BJ (cell line): Measurements from ENCODE around the gene ASCC3. TPM values are rescaled to one million over a fixed set of nuclear protein-coding genes. Genes with fewer than 3 reads are reported as not detected.

Experiments
- CTCF ChIA-PET: fragments of 350-600 bp; formaldehyde crosslinking; extraction: SDS; loops from one replicate; lab custom pipeline; 2021; ENCODE audit warnings: antibody characterized with exemption, inconsistent platforms; lab: Yijun Ruan, JAX
- POLR2A ChIA-PET: fragments of 300-600 bp; sonication (Branson Sonifier 250); formaldehyde crosslinking; extraction: SDS; loops from one replicate; lab custom pipeline; 2021; ENCODE audit warnings: antibody characterized with exemption; lab: Charles Lee
- DNase-seq: peaks from one replicate; pipeline ENCODE4 v3.0.0-alpha.2; 2011; ENCODE audit warnings: low read depth
- H3K27me3 ChIP-seq: 2 replicates; pipeline ENCODE4 v1.6.0; 2011; ENCODE audit warnings: low read length; ENCODE audit not compliant: control insufficient read depth, insufficient read depth
- H3K36me3 ChIP-seq: 2 replicates; pipeline ENCODE4 v1.5.1; 2011; ENCODE audit warnings: low read length; ENCODE audit not compliant: control insufficient read depth, insufficient read depth
- H3K4me3 ChIP-seq: 2 replicates; pipeline ENCODE4 v1.5.1; 2011; ENCODE audit warnings: low read depth, mild to moderate bottlenecking, control low read depth, low read length
- CTCF ChIP-seq: IDR thresholded peaks from 2 replicates; pipeline ENCODE4 v1.5.1; 2011; ENCODE audit warnings: low read depth, mild to moderate bottlenecking, control low read depth, inconsistent platforms, low read length, moderate library complexity; ENCODE audit not compliant: insufficient read depth
- polyA plus RNA-seq: library from polyadenylated mRNA; depleted of rRNA; stranded (reverse); fragments of >200 nt; gene quantifications from 2 replicates; pipeline ENCODE4 v1.2.3, GENCODE V29; 2011

ASCC3 gene
- polyA plus RNA-seq, 1 experiment, result 30.4 TPM

GRCh38 chr6:100730001-100730980, 150.8 kb downstream of the ASCC3 start:
- no peaks in the 10 kb centered on the region for H3K27me3 ChIP-seq
- POLR2A ChIA-PET, result no interaction called here
- H3K36me3 ChIP-seq, result no peaks in the 10 kb centered on the region
- CTCF ChIA-PET, result interaction anchor here (0.6 to 1.3 kb wide), 4 partner anchors 11 to 926 kb away, joined by 3 to 5 read pairs (median 4); no protein-coding TSS in a partner anchor
- H3K4me3 ChIP-seq, result no peak overlapping the region
- no peak for TF ChIP-seq CTCF
- no peak for DNase-seq

GRCh38 chr6:100726666-100727065, 154.5 kb downstream of the ASCC3 start:
- POLR2A ChIA-PET, result no interaction called here

GRCh38 chr6:100724696-100725095, 156.4 kb downstream of the ASCC3 start:
- H3K27me3 ChIP-seq, result no peaks in the 10 kb centered on the region
- DNase-seq, result no peak
- TF ChIP-seq CTCF, result no peak
- H3K4me3 ChIP-seq, result no peak overlapping the region
- no peaks in the 10 kb centered on the region for H3K36me3 ChIP-seq
- ChIA-PET POLR2A (no interaction called here), CTCF (no interaction called here)

More at GRCh38 chr6:100726666-100727065, 154.5 kb downstream of the ASCC3 start:
- no peak for TF ChIP-seq CTCF
- DNase-seq, result peak; percentile 63
- H3K4me3 ChIP-seq, result no peak overlapping the region
- CTCF ChIA-PET, result no interaction called here
- no peaks in the 10 kb centered on the region for H3K36me3 ChIP-seq
- no peaks in the 10 kb centered on the region for H3K27me3 ChIP-seq

GRCh38 chr6:100724222-100724621, 156.9 kb downstream of the ASCC3 start:
- Histone ChIP-seq H3K27me3 (no peaks in the 10 kb centered on the region), H3K36me3 (no peaks in the 10 kb centered on the region), H3K4me3 (no peak overlapping the region)
- no peak for TF ChIP-seq CTCF
- ChIA-PET CTCF (no interaction called here), POLR2A (interaction anchor here (0.6 kb wide), 1 partner anchor 668 kb away, joined by 5 read pairs; no protein-coding TSS in a partner anchor)
- DNase-seq, result no peak

GRCh38 chr6:100721256-100721655, 159.9 kb downstream of the ASCC3 start:
- H3K27me3 ChIP-seq, result no peaks in the 10 kb centered on the region
- CTCF ChIA-PET, result no interaction called here
- POLR2A ChIA-PET, result interaction anchor here (0.6 kb wide), 1 partner anchor 1050 kb away, joined by 3 read pairs; no protein-coding TSS in a partner anchor
- no peaks in the 10 kb centered on the region for H3K36me3 ChIP-seq
- DNase-seq, result no peak
- H3K4me3 ChIP-seq, result no peak overlapping the region
- TF ChIP-seq CTCF, result no peak
